NCI-H2081 treated with DMSO at 0.1 percent for 48 hours (cell line): ENCODE measurements around the gene ZNF827.
A peak's percentile ranks its signal among the peaks of the same experiment; 100 is the strongest.

Experiments used
- DNase-seq: peaks from one replicate; lab custom pipeline; 2025; lab: John Stamatoyannopoulos, UW

The ZNF827 gene

GRCh38 chr4:145756244-145756643 lies 182.4 kb downstream of the ZNF827 start:
- DNase-seq, result no peak

GRCh38 chr4:145755802-145756201 lies 182.8 kb downstream of the ZNF827 start:
- DNase-seq, result no peak

- DNase-seq, result no peak
Observed at GRCh38 chr4:145743641-145744040, 195.0 kb downstream of the ZNF827 start.

- DNase-seq, result no peak
Observed at GRCh38 chr4:145740806-145741205, 197.8 kb downstream of the ZNF827 start.

- DNase-seq, result no peak
Observed at GRCh38 chr4:145739845-145740244, 198.8 kb downstream of the ZNF827 start.

- no peak for DNase-seq
Observed at GRCh38 chr4:145736241-145736831, 202.3 kb downstream of the ZNF827 start.

- no peak for DNase-seq
Observed at GRCh38 chr4:145735827-145736226, 202.8 kb downstream of the ZNF827 start.

GRCh38 chr4:145735347-145735675 lies 203.3 kb downstream of the ZNF827 start:
- no peak for DNase-seq

- no peak for DNase-seq
Observed at GRCh38 chr4:145734576-145735346, 203.9 kb downstream of the ZNF827 start.

- no peak for DNase-seq
Observed at GRCh38 chr4:145734031-145734430, 204.6 kb downstream of the ZNF827 start.

GRCh38 chr4:145732895-145733880 lies 205.4 kb downstream of the ZNF827 start:
- DNase-seq, result peak; percentile 52

GRCh38 chr4:145732001-145732815 lies 206.4 kb downstream of the ZNF827 start:
- no peak for DNase-seq

- peak; percentile 19 for DNase-seq
Observed at GRCh38 chr4:145731028-145731427, 207.6 kb downstream of the ZNF827 start.

- no peak for DNase-seq
Observed at GRCh38 chr4:145730026-145730425, 208.6 kb downstream of the ZNF827 start.

- DNase-seq, result no peak
Observed at GRCh38 chr4:145723336-145723735, 215.3 kb downstream of the ZNF827 start.

GRCh38 chr4:145722561-145722960 lies 216.1 kb downstream of the ZNF827 start:
- no peak for DNase-seq

GRCh38 chr4:145720656-145721055 lies 218.0 kb downstream of the ZNF827 start:
- no peak for DNase-seq

GRCh38 chr4:145719752-145720624 lies 218.6 kb downstream of the ZNF827 start:
- DNase-seq, result no peak

- no peak for DNase-seq
Observed at GRCh38 chr4:145716661-145717200, 221.9 kb downstream of the ZNF827 start.

- DNase-seq, result no peak
Observed at GRCh38 chr4:145716200-145716599, 222.4 kb downstream of the ZNF827 start.
